GM19240 (cell line): ENCODE results near the gene ESYT2.
"Not testable (repeated sequence)": the region's sequence is repeated elsewhere in the genome, so short reads cannot be mapped to it uniquely, and the experiment has no call there.

Experiments
- DNase-seq: peaks from one replicate; pipeline ENCODE4 v3.0.0; 2011; ENCODE audit warnings: low spot score; ENCODE audit not compliant: insufficient read length

Gene ESYT2

GRCh38 chr7:158829342-158830210 lies at the start of gene ESYT2:
Gene ESYT2 (minus strand): TSS chr7:158829509. CDS start chr7:158829418, 91 bp downstream.
- peak; percentile 85 for DNase-seq

- DNase-seq, result not testable (repeated sequence)
These were observed 49.1 kb upstream of the ESYT2 start for GRCh38 chr7:158878151-158879079.

GRCh38 chr7:158876984-158877383 lies 47.7 kb upstream of the ESYT2 start:
- DNase-seq, result no peak

GRCh38 chr7:158869876-158870275 lies 40.6 kb upstream of the ESYT2 start:
- DNase-seq, result no peak

GRCh38 chr7:158868764-158869410 lies 39.6 kb upstream of the ESYT2 start:
- no peak for DNase-seq

- DNase-seq, result no peak
These were observed 38.1 kb upstream of the ESYT2 start for GRCh38 chr7:158867214-158867984.

GRCh38 chr7:158865977-158866376 lies 36.7 kb upstream of the ESYT2 start:
- DNase-seq, result no peak

GRCh38 chr7:158865462-158865922 lies 36.2 kb upstream of the ESYT2 start:
- DNase-seq, result no peak

- DNase-seq, result no peak
These were observed 35.5 kb upstream of the ESYT2 start for GRCh38 chr7:158864833-158865232.

GRCh38 chr7:158864507-158864820 lies 35.2 kb upstream of the ESYT2 start:
- DNase-seq, result no peak

GRCh38 chr7:158863611-158864506 lies 34.5 kb upstream of the ESYT2 start:
- DNase-seq, result no peak

GRCh38 chr7:158862985-158863610 lies 33.8 kb upstream of the ESYT2 start:
- DNase-seq, result not testable (repeated sequence)

GRCh38 chr7:158861936-158862704 lies 32.8 kb upstream of the ESYT2 start:
- DNase-seq, result no peak

- no peak for DNase-seq
These were observed 31.9 kb upstream of the ESYT2 start for GRCh38 chr7:158861004-158861787.

GRCh38 chr7:158860394-158860793 lies 31.1 kb upstream of the ESYT2 start:
- DNase-seq, result no peak

GRCh38 chr7:158858592-158859503 lies 29.5 kb upstream of the ESYT2 start:
- DNase-seq, result no peak
